Measurements from ENCODE around the gene CKB.

DNA sequence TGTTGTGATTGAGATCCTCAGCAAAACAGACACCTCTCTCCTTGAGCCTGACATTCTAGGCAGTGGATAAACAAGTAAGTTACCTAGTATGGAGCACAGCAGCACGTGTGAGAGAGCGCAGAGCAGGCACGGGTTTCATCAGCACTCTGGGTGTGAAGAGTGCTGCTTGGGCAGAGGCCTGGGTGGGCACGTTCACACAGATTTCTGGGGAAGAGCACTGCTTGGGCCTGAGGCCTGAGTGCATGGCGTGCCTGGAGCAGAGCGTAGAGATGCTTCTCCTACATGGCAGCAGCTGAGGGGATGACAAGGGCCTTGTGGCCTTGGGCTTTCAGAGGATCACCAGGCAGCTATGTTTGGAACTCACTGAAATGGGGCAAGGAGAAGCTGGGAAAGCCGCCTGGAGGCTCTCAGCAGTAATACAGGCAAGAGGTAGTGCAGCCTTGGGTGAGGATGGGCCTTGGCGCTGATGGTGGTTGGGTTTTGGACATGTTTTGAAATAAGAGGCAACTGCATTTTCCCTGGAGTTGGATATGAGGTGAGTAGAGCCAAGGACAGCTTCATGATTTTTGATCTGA lies 17.6 kb downstream of the CKB start:
- TF ChIP-seq EZH2 (IDR thresholded peaks at IDR 0.05; ENCODE audit: insufficient read depth, poor library complexity, severe bottlenecking) (no peak), EZH2phosphoT487 (IDR thresholded peaks at IDR 0.05; ENCODE audit: insufficient read depth, low read depth) (no peak)
